HG02623 (cell line): ENCODE measurements around the gene TEC.
A peak's percentile ranks its signal among the peaks of the same experiment; 100 is the strongest.
"Not testable (repeated sequence)": the region's sequence is repeated elsewhere in the genome, so short reads cannot be mapped to it uniquely, and the experiment has no call there.

Source experiments
- ATAC-seq: cut with Tn5 transposase; IDR thresholded peaks from one replicate; pipeline ENCODE4 v1.9.1; 2021; ENCODE audit warnings: moderate library complexity; ENCODE audit not compliant: unreplicated experiment

TEC gene

DNA sequence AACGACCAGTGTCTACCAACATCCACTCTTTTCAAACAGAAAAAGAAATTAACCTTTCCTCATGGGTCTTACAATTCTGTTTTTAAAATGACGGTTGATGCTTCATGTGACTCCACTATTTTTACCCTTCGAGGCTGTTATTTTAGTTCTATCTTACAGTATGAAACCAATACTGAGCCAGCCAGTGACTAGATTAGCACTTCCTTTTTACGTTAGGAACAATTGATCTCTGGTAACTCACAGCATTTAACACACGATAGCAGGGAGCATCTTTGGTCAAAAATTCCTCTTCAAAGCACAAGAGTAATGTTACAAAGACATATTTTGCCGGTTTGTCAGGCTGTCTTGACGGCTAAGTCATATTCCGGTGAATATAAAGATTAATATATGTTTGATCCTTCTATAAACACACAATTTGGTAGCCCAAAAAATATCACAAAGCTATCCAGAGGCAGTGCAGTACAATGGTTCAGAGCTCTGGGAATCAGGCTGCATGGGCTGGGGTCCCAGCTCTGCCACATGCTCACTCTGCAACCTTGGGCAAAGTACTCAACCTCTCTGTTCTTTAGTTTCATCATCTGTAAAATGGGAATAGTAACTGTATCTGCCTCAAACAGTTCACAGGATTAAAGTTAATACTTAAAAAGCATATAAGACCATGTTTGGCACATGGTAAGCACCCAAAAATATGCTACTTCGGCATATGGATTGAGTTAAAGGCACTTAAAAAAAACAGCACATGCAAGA, 72.7 kb downstream of the TEC start:
- ATAC-seq: peak; percentile 64

DNA sequence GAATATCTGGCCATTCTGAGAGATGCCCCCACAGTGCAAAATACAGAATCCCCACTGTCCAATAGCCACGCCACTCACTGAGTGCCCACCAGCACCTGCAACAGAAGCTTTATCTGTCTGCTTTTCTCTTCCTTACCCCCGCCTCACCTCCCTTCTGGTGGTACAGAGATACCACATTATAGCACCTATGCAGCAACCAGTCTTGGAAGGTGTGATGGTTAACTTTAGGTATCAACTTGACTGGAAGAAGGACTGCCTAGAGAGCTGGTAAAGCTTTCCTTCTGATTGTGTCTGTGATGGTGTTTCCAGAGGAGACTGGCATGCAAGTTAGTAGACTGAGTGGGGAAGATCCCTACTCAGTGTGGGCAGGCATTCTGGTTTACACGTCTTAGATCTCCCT, 73.8 kb downstream of the TEC start:
- ATAC-seq: no peak

DNA sequence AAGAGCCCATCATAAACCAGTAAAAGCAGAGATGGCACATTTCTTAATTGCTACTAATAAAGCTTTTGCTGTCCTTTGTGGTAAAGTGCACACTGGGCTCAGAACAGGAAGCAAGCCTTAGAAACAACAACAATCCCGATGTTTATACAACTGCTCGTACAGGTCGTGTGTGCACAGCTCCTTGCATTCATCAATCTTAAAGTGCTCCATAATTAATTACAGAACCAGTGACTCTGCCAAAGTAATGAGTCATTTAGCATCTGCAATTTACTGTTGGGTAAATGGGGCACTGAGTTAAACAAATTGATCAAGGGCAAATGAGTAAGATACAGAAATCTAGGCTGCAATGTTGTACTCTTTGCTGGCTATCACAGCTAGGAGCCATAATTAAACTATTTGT, 74.3 kb downstream of the TEC start:
- no peak for ATAC-seq

DNA sequence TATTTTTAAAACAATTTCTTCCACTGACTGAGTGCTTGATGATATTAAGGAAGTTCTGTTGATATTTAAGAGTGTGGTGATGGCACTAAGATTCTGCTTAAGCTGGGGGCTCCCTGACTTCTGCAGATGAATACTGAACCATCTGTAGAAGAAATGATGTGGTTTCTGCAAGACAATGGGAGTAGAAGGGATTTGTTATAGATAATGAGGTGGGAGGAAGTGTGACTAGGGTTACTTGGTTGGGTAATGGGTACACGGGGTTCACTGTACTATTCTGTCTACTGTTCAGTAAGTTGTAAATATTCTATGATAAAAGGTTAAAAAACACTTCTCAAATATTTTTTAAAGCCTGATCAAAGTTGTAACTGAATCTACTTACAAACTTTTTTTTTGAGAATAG, 74.7 kb downstream of the TEC start:
- ATAC-seq: no peak

DNA sequence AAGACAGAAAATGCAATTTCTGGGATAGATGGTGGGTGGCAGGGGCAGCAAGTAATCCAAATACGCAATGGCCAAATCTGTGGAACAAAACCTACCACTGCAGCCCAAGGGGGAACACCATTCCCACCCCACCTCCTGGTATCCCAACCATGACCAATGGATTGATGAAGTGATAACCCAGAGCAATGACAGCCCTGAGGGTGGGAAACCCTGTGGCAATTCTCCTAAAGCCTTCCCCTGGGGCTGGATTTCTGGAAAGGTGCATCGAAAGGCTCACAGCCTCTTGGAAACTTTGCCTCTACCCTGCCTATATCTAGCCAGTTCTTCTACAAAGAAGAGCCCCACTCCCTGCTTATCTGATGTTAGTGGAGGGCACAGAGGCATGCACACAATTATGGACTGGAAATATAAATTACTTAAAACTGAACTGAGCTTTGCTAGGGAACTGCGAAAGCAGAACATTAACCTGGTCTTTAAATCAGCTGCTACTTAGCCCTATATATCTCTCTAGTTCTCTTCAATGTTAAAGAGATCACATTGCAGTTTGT, 75.6 kb downstream of the TEC start:
- ATAC-seq: no peak

DNA sequence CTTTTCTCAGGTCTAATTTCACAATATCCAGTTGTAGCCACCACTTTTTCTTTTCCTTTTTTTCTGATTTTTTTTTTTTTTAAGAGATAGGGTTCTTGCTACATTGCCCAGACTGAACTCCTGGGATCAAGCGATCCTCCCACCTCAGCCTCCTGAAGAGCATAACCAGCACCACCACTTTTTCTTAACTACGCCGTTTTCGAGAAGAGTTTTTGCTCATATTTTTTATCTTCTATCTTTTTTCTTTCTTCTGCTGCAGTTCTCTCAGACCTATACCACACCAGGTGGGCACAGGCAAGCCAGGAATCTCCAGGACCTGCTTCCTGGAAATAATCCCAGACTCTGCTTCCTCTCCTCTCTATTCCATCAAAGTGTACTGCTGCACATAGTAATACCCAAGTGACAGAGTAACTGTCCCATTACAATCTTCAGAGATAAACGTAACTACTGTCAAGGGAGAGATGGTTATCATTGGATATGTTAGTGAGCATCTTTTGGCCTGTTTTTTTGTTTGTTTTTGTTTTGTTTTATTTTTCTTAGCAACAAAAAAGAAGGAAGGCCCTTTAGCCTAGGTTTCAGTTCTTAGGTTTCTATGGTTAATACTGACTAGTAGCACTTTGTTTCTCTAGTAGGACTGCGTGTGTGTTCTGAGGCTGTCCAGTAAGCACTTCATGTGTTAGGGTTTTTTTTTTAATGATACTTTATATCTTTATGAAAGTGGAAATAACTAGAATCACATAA, 76.4 kb downstream of the TEC start:
- ATAC-seq: no peak

DNA sequence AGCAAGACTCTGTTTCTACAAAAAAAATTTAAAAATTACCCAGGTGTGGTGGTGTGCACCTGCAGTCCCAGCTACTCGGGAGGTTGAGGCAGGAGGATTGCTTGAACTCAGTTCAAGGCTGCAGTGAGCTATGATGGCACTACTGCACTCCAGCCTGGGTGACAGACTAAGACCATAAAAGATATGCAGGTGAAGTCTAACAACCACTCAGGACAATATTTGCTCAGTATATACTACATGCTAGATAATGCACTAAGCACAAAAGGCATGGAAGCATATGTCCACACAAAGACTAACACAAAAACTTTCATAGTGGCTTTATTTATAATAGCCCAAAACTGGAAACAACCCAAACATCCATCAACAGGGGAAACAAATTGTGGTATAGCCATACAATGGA, 77.9 kb downstream of the TEC start:
- no peak for ATAC-seq

DNA sequence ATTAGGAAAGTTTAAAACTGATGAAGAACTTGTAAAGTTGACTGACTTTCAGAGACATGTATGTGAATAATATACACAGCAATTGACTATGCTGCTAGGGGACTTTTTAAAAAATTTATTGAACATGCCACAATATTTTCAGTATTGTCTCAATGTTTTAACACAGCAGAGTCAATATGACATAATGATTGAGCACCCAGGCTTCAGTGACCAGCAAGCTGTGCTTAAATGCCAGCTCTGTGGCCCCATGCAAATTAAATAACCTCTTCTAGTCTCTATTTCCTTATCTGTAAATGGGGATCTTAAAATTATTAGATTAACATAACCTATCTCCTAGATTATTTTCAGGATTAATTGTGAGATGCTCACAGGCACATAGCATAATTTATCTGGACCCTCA, 78.8 kb downstream of the TEC start:
- ATAC-seq: peak; percentile 53

DNA sequence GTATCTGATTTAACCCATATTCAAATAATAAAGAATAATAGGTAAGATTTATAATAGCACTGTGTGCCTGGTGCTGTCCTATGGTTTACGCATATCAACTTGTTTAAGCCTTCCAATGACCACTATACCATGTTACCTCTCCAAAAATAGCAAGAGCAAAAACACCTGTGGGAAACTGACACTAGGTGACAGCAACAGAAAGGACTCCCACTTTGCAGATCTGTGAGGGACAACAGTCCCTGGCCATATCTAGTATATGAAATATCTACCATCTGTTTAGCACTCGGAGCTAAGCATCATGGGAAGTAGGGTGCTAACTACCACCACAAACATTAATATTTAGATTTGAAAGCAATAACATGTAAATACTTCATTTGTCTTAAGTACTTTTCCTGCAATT, 79.9 kb downstream of the TEC start:
- ATAC-seq: no peak

DNA sequence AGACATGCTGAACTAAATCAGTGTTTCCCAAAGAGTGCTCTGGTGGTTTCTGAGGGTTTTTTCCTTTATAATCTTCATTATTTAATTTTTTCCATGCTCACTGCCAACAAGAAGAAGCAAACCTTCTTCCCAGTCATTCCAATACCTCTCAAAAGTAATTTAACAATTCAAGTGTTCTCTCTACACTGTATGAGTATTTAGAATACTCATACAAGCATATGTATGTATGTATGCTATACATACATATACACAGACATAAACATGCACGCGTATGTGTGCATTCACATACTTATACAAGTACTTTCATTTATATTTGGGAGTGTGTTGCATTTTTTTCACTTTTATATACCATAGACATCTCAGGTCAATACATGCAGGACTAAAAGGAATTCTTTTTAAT, 81.2 kb downstream of the TEC start:
- no peak for ATAC-seq

DNA sequence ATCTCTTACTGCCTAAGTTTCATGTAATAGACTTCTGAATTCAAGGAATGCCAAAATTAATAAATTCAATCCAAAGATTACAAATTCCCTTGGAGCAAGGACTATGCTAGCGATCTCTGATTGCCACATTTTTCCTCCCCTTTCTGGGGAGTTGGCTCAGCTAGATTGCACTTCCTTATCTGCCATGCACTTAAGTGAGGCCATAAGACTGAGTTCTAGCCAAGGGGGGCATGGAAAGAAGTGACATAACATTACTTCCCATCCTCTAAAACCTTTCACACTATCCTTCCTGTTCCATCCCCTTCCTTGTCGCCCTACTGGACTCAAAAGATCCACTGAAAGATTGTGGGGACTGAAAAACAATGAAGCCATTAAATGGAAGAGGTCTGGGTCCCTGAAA, 81.8 kb downstream of the TEC start:
- ATAC-seq: no peak

DNA sequence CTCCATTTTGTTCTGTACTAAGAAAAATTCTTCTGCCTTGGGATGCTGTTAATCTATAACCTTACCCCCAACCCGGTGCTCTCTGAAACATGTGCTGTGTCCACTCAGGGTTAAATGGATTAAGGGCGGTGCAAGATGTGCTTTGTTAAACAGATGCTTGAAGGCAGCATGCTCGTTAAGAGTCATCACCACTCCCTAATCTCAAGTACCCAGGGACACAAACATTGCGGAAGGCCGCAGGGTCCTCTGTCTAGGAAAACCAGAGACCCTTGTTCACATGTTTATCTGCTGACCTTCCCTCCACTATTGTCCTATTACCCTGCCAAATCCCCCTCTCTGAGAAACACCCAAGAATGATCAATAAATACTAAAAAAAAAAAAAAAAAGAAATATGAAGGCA, 82.6 kb downstream of the TEC start:
- ATAC-seq: not testable (repeated sequence)

DNA sequence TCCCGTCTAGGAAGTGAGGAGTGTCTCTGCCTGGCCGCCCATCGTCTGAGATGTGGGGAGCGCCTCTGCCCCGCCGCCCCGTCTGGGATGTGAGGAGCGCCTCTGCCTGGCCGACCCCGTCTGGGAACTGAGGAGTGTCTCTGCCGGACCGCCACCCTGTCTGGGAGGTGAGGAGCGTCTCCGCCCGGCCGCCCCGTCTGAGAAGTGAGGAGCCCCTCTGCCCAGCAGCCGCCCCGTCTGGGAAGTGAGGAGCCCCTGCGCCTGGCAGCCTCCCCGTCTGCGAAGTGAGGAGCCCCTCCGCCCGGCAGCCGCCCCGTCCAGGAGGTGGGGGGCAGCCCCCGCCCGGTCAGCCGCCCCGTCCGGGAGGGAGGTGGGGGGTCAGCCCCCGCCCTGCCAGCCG, 83.2 kb downstream of the TEC start:
- ATAC-seq: not testable (repeated sequence)

DNA sequence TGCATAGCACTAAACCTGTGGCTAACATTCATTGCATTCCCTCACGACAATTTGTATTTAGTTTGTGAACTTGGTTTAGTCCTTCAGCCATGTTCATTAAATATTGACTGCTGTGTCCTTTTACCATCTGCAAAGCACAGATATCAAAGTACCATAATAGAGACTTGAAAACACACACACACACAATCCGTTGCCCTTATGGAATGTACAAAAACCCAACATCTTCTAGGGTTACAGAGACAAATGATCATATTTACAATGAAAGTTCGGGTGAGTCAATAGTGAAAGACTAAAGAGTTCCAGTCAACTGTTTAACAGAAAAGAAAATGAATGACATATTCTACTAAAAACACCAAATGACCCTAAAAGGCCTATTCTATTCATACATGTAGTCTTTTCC, 84.8 kb downstream of the TEC start:
- no peak for ATAC-seq

DNA sequence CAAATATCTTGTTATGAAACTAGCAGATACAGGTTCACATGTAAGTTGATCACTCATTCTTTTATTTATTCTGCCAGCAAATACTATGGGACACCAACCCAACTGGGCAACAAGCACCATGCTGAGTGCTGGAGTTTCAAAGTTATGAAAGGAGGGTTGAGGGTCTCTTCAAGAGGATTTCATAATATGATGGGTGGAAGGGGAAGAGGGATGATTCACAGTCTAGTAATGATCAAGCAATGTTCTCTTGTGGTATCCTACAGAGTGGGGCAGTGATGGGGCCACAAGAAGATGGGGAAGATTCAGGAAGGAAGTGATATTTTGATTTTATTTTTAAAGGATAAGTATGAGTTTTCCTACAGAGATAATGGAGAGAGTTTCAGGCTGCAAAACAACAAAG, 89.4 kb downstream of the TEC start:
- no peak for ATAC-seq

DNA sequence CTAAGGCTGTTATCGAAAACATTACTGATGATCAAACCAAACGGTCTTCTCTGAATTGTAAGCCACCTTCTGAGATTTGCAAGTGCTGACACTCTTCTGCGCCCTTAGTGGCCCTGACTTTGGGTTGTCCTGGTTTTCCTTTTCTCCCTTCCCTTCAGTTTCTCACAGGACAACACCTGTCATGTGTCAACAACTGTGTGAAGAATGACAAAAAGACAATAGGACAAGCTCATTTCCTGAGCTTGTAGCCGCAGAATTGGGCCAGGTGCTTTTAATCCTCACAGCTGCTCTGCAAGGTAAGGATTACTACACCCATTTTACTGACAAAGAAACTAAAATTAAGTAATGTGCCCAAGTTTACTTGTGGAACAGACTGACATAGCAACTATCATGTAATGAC, 90.7 kb downstream of the TEC start:
- no peak for ATAC-seq

DNA sequence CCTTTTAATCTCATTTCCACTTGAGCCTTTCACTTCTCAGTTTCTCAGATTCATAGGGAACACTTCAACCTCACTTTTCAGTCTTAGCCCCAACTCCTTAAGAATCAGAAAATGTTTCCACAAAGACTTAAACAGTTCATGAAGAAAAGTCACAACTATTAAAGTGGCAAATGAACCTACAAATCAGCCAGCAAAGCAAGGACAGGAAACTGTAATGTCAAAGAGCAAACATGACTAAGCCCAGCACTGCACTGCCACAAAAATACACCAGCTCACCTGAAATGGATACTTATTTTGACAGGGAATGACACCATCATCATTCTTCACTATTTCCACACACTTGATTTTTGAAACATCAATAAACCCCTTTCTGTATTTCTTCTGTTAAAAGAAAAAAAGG, 93.8 kb downstream of the TEC start:
- no peak for ATAC-seq

DNA sequence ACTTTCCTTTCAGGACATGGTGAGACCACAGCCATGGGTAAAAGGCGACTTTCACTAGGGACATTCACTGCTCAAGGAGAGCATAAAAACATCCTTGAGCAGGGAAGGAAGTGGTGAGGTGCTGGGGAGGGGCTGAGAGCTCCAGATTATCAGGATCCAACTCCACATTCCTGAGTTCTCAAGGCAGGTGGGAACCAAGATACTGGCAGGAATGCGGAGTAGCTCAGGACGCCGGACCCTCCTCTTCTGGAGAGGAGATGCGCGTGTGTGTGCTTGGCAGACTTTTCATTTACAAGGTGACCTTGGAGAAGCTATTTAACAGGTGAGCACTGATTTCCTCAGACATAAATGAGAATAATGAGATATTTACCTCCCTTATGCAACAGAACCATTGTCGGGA, 94.3 kb downstream of the TEC start:
- ATAC-seq: no peak

DNA sequence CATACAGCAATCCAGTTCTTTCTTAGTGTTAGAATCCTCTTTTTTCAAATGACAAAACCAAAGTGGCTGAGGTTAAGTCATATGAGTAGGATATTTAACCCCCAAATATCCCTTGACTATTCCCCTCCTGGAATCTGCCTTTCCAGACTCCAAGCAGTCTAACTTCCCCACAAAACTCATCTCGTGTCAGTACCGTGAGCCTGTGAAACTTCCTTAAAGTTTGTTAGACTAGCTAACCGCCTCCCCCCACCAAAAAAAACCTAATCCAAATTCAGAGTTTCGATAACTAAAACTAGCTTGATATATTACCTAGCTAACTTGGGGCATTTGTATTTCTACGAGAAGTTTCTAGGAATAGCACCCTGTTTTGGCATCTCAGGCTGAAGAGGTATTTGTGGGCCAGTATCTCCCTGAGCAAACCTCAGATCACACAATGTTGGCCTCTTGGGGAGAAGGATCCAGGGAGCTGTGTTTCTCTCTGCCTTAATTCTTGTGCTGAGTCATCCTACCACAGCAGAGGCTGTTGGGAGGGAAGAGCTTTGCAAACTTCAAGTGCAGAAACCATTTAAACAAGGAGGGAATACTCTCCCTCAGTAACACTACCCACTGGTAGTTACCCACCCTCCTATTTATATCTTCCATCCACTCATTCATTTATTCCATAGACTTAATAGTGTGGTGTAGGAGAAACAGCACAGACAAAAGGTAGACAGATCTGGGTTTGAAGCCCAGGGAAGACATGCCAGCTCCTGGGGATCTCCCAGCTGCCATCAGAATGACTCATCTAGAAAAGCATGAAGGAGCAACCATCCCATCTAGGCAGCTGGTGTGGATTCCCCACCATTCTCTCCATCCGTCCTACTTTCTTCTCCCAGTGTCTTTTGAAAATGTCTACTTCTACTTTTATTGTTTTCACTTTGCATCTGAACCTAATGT, 96.3 kb downstream of the TEC start:
- ATAC-seq: peak; percentile 56

DNA sequence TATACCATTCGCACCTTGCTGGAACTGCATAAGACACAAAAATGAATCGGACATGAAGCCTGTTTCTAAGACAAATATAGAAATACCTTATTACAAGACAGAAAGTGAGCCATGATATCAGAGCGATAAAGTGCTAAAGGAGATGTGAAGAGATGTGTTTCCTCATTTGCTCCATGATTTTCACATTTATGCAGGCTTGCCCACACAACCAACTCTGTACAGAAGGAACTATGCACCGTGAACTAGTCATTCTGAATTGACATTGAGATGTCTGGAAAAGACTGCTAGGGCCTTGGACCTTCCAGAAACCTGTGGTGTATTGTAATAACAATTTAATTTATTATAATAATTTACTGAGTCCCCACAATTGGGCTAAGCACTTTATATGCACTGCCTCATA, 97.0 kb downstream of the TEC start:
- no peak for ATAC-seq

DNA sequence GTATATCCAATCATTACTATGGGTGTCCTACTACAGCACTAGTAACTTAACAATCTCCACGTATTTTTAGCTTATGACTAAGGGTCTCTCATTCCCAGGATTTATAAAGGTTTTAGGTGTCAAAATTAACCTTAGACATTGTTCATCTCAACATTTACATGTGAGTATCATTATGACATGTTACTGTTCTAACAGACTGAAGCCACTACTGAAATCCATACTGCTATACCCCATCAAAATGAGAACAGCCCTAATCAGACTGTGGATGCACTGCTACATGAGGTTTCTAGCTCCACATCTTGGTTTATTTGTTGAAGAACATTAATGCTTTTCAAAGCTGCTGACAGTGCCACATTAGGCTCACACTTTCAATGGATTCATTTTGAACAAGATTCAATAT, 100.0 kb downstream of the TEC start:
- ATAC-seq: no peak
